OCI-LY7 (cell line): Measurements from ENCODE around the gene GRIP1. TPM values are rescaled to one million over a fixed set of nuclear protein-coding genes. Genes with fewer than 3 reads are reported as not detected.

ENCODE experiments used
- BruUV-seq: library from RNA; stranded (reverse); fragments of 400-500 nt; replicated peaks from 2 replicates; lab custom pipeline; 2021; lab: Mats Ljungman, UMichigan
- CTCF ChIA-PET: fragments of 300-600 bp; sonication (Branson Sonifier 250); formaldehyde crosslinking; loops from one replicate; lab custom pipeline; 2022; ENCODE audit warnings: antibody characterized with exemption; ENCODE audit not compliant: unreplicated experiment; lab: Charles Lee
- POLR2A ChIA-PET: fragments of 300-600 bp; sonication (Branson Sonifier 250); formaldehyde crosslinking; loops from one replicate; lab custom pipeline; 2022; ENCODE audit warnings: antibody characterized with exemption; lab: Charles Lee
- DNase-seq: peaks from one replicate; pipeline ENCODE4 v3.0.0-alpha.2; 2015; ENCODE audit warnings: low spot score
- H2AFZ ChIP-seq: fragments of 200-600 bp; sonication (generic), shearing (Covaris generic); 2 replicates; pipeline ENCODE4 v1.6.1; 2014; ENCODE audit warnings: mild to moderate bottlenecking, antibody characterized with exemption, low read length, moderate library complexity
- H3K27ac ChIP-seq: fragments of 200-600 bp; sonication (generic); 2 replicates; pipeline ENCODE4 v1.5.1; 2014; ENCODE audit warnings: mixed run types, low read depth, mild to moderate bottlenecking, moderate library complexity, low read length, inconsistent platforms; ENCODE audit not compliant: poor library complexity, severe bottlenecking
- H3K36me3 ChIP-seq: fragments of 200-600 bp; sonication (generic); 2 replicates; pipeline ENCODE4 v1.6.1; 2014; ENCODE audit warnings: mild to moderate bottlenecking, antibody characterized with exemption, low read length, moderate library complexity, mixed read lengths; ENCODE audit not compliant: insufficient read depth
- H3K4me1 ChIP-seq: fragments of 200-600 bp; sonication (generic); 2 replicates; pipeline ENCODE4 v1.5.1; 2014; ENCODE audit warnings: mild to moderate bottlenecking, low read length; ENCODE audit not compliant: insufficient read depth, poor library complexity, severe bottlenecking
- H3K4me2 ChIP-seq: fragments of 200-600 bp; sonication (generic); 2 replicates; pipeline ENCODE4 v1.6.1; 2014; ENCODE audit warnings: mild to moderate bottlenecking, low read length
- H3K4me3 ChIP-seq: fragments of 200-600 bp; sonication (generic); 2 replicates; pipeline ENCODE4 v1.5.1; 2014; ENCODE audit warnings: mild to moderate bottlenecking, low read depth, low read length; ENCODE audit not compliant: poor library complexity, severe bottlenecking
- H3K79me2 ChIP-seq: fragments of 200-600 bp; sonication (generic); 2 replicates; pipeline ENCODE4 v1.6.1; 2016; ENCODE audit warnings: low read depth, mild to moderate bottlenecking, low read length, moderate library complexity, mixed read lengths; ENCODE audit not compliant: insufficient read depth
- H3K9me2 ChIP-seq: fragments of 200-600 bp; sonication (generic); 2 replicates; pipeline ENCODE4 v1.6.1; 2016; ENCODE audit warnings: mild to moderate bottlenecking, low read length, mixed read lengths; ENCODE audit not compliant: insufficient read depth
- H3K9me3 ChIP-seq: fragments of 200-600 bp; sonication (generic); 2 replicates; pipeline ENCODE4 v1.6.1; 2014; ENCODE audit warnings: mild to moderate bottlenecking, mixed run types, low read length, mixed read lengths
- H4K20me1 ChIP-seq: fragments of 200-600 bp; sonication (generic); 2 replicates; pipeline ENCODE4 v1.6.1; 2014; ENCODE audit warnings: mild to moderate bottlenecking, antibody characterized with exemption, low read length, moderate library complexity, mixed read lengths; ENCODE audit not compliant: insufficient read depth
- CTCF ChIP-seq: fragments of 200-600 bp; sonication (generic); conservative IDR thresholded peaks from 2 replicates; pipeline ENCODE4 v1.5.1; 2014; ENCODE audit warnings: mild to moderate bottlenecking, antibody characterized with exemption, low read length, moderate library complexity, mixed read lengths
- EZH2phosphoT487 ChIP-seq: fragments of 200-600 bp; sonication (generic); IDR thresholded peaks from 2 replicates; pipeline ENCODE4 v1.6.1; 2018; ENCODE audit warnings: low read depth, borderline replicate concordance, mild to moderate bottlenecking, mixed run types, antibody characterized with exemption, low read length, moderate library complexity, mixed read lengths
- intact Hi-C: fragments of 100-400 bp; cut with micrococcal nuclease; formaldehyde crosslinking; loops from one replicate; pipeline ENCODE4 v1.10.0; 2022; ENCODE audit not compliant: unreplicated experiment
- total RNA-seq, 2 experiments: library from RNA; depleted of rRNA in 1 of 2; stranded (reverse); fragments of >200 nt in 1 of 2; shearing (Covaris generic) in 1 of 2; gene quantifications; 2 replicates each; pipeline ENCODE4 v1.2.3, GENCODE V29; 2014 to 2022

Gene GRIP1
- total RNA-seq, 2 experiments from 2014 or later: 4.1 to 7.6 TPM

GRCh38 chr12:66446276-66446675, 232.6 kb downstream of the GRIP1 start:
- peak overlapping the region; percentile 20; the same call in 1 of the 2 replicates for H2AFZ ChIP-seq
- no peaks in the 10 kb centered on the region for H3K79me2 ChIP-seq
- peak; percentile 10 for DNase-seq
- POLR2A ChIA-PET: no interaction called here
- peaks cover 3% of the 10 kb centered on the region for H3K4me1 ChIP-seq
- H3K36me3 ChIP-seq: no peaks in the 10 kb centered on the region
- intact Hi-C loops: no loop called here
- H3K4me2 ChIP-seq: no peak overlapping the region
- BruUV-seq: no TSS peak
- H3K9me3 ChIP-seq: no peaks in the 10 kb centered on the region
- no peak overlapping the region for H3K4me3 ChIP-seq
- CTCF ChIA-PET: no interaction called here
- no peaks in the 10 kb centered on the region for H4K20me1 ChIP-seq
- TF ChIP-seq EZH2phosphoT487: no peak
- peak; percentile 57 for TF ChIP-seq CTCF
- H3K27ac ChIP-seq: no peak overlapping the region
- no peaks in the 10 kb centered on the region for H3K9me2 ChIP-seq

- Histone ChIP-seq H3K4me3 (no peak overlapping the region), H3K36me3 (no peaks in the 10 kb centered on the region), H3K79me2 (no peaks in the 10 kb centered on the region), H3K4me1 (peaks cover 3% of the 10 kb centered on the region), H3K9me2 (no peaks in the 10 kb centered on the region), H3K27ac (no peak overlapping the region), H3K9me3 (no peaks in the 10 kb centered on the region), H3K4me2 (no peak overlapping the region), H4K20me1 (no peaks in the 10 kb centered on the region), H2AFZ (no peak overlapping the region)
- no TSS peak for BruUV-seq
- ChIA-PET CTCF (no interaction called here), POLR2A (interaction anchor here (1.1 to 1.4 kb wide), 3 partner anchors 9 to 19 kb away, joined by 3 to 5 read pairs (median 4); no protein-coding TSS in a partner anchor)
- intact Hi-C loops: no loop called here
- DNase-seq: no peak
- TF ChIP-seq CTCF (no peak), EZH2phosphoT487 (no peak)
Measured at GRCh38 chr12:66441905-66442559, 236.8 kb downstream of the GRIP1 start.

GRCh38 chr12:66438601-66439000, 240.3 kb downstream of the GRIP1 start:
- H3K79me2 ChIP-seq: no peaks in the 10 kb centered on the region
- CTCF ChIA-PET: no interaction called here
- no peaks in the 10 kb centered on the region for H3K4me1 ChIP-seq
- H3K4me2 ChIP-seq: no peak overlapping the region
- BruUV-seq: no TSS peak
- H3K4me3 ChIP-seq: no peak overlapping the region
- H3K9me2 ChIP-seq: no peaks in the 10 kb centered on the region
- no peak for DNase-seq
- H4K20me1 ChIP-seq: no peaks in the 10 kb centered on the region
- intact Hi-C loops: no loop called here
- no peaks in the 10 kb centered on the region for H3K9me3 ChIP-seq
- peak overlapping the region; percentile 12; the same call in 1 of the 2 replicates for H2AFZ ChIP-seq
- TF ChIP-seq CTCF: no peak
- TF ChIP-seq EZH2phosphoT487: no peak
- no peak overlapping the region for H3K27ac ChIP-seq
- POLR2A ChIA-PET: interaction anchor here (0.7 to 1.3 kb wide), 2 partner anchors 20 to 258 kb away, joined by 3 to 8 read pairs; no protein-coding TSS in a partner anchor
- H3K36me3 ChIP-seq: no peaks in the 10 kb centered on the region
